ENCODE measurements around the gene INSYN2B.

Gene INSYN2B

GRCh38 chr5:169832845-169833244 lies 147.4 kb downstream of the INSYN2B start:
- peaks cover 5% of the 10 kb centered on the region; the same call in 1 of the 2 replicates for H3K36me3 ChIP-seq (ENCODE audit: insufficient read depth, low read length)
- H3K27me3 ChIP-seq (ENCODE audit: insufficient read depth, low read length), result no peaks in the 10 kb centered on the region
- no peak overlapping the region for H3K4me2 ChIP-seq (ENCODE audit: low read length)
- H3K9me2 ChIP-seq (ENCODE audit: low read depth, low read length), result no peaks in the 10 kb centered on the region
- TF ChIP-seq CTCF (IDR thresholded peaks at IDR 0.05; ENCODE audit: low read length) (no peak), EZH2 (IDR thresholded peaks at IDR 0.05; ENCODE audit: borderline replicate concordance, low read length) (no peak)
- H2AFZ ChIP-seq (ENCODE audit: low read length), result no peak overlapping the region
- H3K27ac ChIP-seq (ENCODE audit: low read depth, low read length, poor library complexity, severe bottlenecking), result no peak overlapping the region
- H3K4me1 ChIP-seq (ENCODE audit: insufficient read depth, low read length, severe bottlenecking), result no peaks in the 10 kb centered on the region
- H3K9ac ChIP-seq (ENCODE audit: low read length), result no peak overlapping the region
- no peak overlapping the region for H3K4me3 ChIP-seq (ENCODE audit: low read depth, low read length, poor library complexity, severe bottlenecking)
- no peaks in the 10 kb centered on the region for H3K9me3 ChIP-seq (ENCODE audit: low read length)
- no peaks in the 10 kb centered on the region for H3F3A ChIP-seq (ENCODE audit: insufficient read depth, low read length)
- H4K20me1 ChIP-seq (ENCODE audit: insufficient read depth, low read length), result no peaks in the 10 kb centered on the region
- no peaks in the 10 kb centered on the region for H3K79me2 ChIP-seq (ENCODE audit: insufficient read depth, low read length)

- Histone ChIP-seq H3K27me3 (ENCODE audit: insufficient read depth, low read length) (no peaks in the 10 kb centered on the region), H3K27ac (ENCODE audit: low read depth, low read length, poor library complexity, severe bottlenecking) (no peak overlapping the region), H3K9me2 (ENCODE audit: low read depth, low read length) (no peaks in the 10 kb centered on the region), H3K4me3 (ENCODE audit: low read depth, low read length, poor library complexity, severe bottlenecking) (no peak overlapping the region), H3K9me3 (ENCODE audit: low read length) (no peaks in the 10 kb centered on the region), H3K4me2 (ENCODE audit: low read length) (no peak overlapping the region), H3K36me3 (ENCODE audit: insufficient read depth, low read length) (peaks cover 5% of the 10 kb centered on the region; the same call in 1 of the 2 replicates), H3F3A (ENCODE audit: insufficient read depth, low read length) (no peaks in the 10 kb centered on the region), H2AFZ (ENCODE audit: low read length) (no peak overlapping the region), H3K9ac (ENCODE audit: low read length) (no peak overlapping the region), H3K4me1 (ENCODE audit: insufficient read depth, low read length, severe bottlenecking) (no peaks in the 10 kb centered on the region), H3K79me2 (ENCODE audit: insufficient read depth, low read length) (no peaks in the 10 kb centered on the region), H4K20me1 (ENCODE audit: insufficient read depth, low read length) (no peaks in the 10 kb centered on the region)
- no peak for TF ChIP-seq EZH2 (IDR thresholded peaks at IDR 0.05; ENCODE audit: borderline replicate concordance, low read length)
- no peak for TF ChIP-seq CTCF (IDR thresholded peaks at IDR 0.05; ENCODE audit: low read length)
Measured at GRCh38 chr5:169832304-169832703, 148.0 kb downstream of the INSYN2B start.

GRCh38 chr5:169831331-169831730 lies 149.0 kb downstream of the INSYN2B start:
- no peak overlapping the region for H2AFZ ChIP-seq (ENCODE audit: low read length)
- no peaks in the 10 kb centered on the region for H3F3A ChIP-seq (ENCODE audit: insufficient read depth, low read length)
- no peak overlapping the region for H3K27ac ChIP-seq (ENCODE audit: low read depth, low read length, poor library complexity, severe bottlenecking)
- H3K27me3 ChIP-seq (ENCODE audit: insufficient read depth, low read length), result no peaks in the 10 kb centered on the region
- H3K9me2 ChIP-seq (ENCODE audit: low read depth, low read length), result no peaks in the 10 kb centered on the region
- no peaks in the 10 kb centered on the region for H3K4me1 ChIP-seq (ENCODE audit: insufficient read depth, low read length, severe bottlenecking)
- H3K4me3 ChIP-seq (ENCODE audit: low read depth, low read length, poor library complexity, severe bottlenecking), result no peak overlapping the region
- no peaks in the 10 kb centered on the region for H3K9me3 ChIP-seq (ENCODE audit: low read length)
- peaks cover 5% of the 10 kb centered on the region; the same call in 1 of the 2 replicates for H3K36me3 ChIP-seq (ENCODE audit: insufficient read depth, low read length)
- H3K9ac ChIP-seq (ENCODE audit: low read length), result no peak overlapping the region
- no peak overlapping the region for H3K4me2 ChIP-seq (ENCODE audit: low read length)
- no peaks in the 10 kb centered on the region for H4K20me1 ChIP-seq (ENCODE audit: insufficient read depth, low read length)
- TF ChIP-seq CTCF (IDR thresholded peaks at IDR 0.05; ENCODE audit: low read length), result no peak
- TF ChIP-seq EZH2 (IDR thresholded peaks at IDR 0.05; ENCODE audit: borderline replicate concordance, low read length), result no peak
- no peaks in the 10 kb centered on the region for H3K79me2 ChIP-seq (ENCODE audit: insufficient read depth, low read length)

Data from OCI-LY1 (cell line).